HL-60/S4 treated with retinoic acid at 250 ng/mL for 4 days and 3 days (cell line): ENCODE measurements around the gene PTPRD.

Source experiments
- in situ Hi-C: fragments of 300-500 bp; cut with MboI; formaldehyde crosslinking; loops from 2 replicates; pipeline ENCODE4 v1.7.0; 2022; ENCODE audit warnings: low sequenced_read_pairs

The PTPRD gene

GRCh38 chr9:10272830-10273229, 340.0 kb downstream of the PTPRD start:
- in situ Hi-C loops = no loop called here

DNA sequence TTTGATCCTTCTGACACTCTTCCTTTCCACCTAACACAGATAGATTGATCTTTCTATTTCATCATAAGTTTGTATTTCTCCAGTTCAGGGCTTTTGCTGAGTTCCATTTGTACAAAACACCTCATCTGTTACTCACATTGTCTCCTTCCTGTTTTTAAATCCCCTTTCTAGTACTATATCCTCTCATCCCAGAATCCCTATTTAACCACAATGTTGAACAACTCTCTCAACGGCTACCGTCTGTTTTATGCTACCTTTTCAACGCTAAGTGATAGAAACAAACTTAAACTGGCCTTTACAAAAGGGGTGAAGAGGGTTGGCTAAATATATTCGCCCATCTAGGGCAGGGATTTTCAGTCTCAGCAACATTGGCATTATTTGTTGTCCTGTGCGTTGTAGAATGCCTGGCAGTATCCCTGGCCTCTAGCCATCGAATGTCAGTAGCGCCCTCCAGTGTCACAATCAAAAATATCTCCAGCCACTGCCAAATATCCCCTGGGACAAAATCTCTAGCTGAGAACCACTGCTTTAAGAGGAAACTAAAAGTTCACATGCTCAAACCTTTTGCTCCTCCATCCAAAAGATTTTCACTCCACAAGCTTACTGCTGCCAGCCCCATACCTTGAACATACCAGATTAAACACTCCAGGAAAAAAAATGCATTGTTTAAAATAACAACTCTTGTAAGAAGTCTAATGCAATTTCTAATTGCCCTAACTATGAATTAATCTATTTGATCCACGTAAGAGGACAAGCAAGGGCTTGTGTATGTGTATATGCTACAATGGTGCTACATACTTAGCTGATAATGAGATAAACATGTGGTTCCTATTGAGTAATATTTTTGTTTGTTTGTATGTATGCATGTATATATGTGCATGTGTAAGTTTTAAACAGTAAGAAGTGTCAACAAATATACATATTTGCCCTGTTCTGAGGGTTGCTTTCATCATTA, 344.0 kb downstream of the PTPRD start:
- in situ Hi-C loops = no loop called here

DNA sequence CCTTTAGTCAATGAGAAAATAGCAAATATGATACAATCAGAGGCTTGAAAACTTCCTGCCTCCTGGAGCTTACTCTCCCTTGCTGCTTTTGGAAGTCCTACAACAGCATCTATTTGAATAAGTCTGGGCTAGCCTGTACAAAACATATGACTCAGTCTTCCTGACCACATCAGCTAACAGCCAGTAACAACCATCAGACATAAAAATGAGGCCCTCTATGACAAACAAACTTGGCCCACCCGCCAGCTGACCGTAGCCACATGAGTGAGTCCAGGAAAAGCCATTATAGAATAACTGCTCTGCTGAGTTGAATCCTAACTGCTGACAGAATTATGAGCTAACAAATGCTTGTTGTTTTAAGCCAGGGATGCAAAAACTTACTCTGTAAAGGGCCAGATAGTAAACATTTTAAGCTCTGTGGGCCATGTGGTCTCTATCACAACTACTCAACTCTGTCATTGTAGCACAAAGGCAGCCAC, 347.6 kb downstream of the PTPRD start:
- in situ Hi-C loops = no loop called here

GRCh38 chr9:10260501-10260900, 352.3 kb downstream of the PTPRD start:
- in situ Hi-C loops = no loop called here

- in situ Hi-C loops = no loop called here
These were observed 353.1 kb downstream of the PTPRD start for GRCh38 chr9:10259668-10260067.

DNA sequence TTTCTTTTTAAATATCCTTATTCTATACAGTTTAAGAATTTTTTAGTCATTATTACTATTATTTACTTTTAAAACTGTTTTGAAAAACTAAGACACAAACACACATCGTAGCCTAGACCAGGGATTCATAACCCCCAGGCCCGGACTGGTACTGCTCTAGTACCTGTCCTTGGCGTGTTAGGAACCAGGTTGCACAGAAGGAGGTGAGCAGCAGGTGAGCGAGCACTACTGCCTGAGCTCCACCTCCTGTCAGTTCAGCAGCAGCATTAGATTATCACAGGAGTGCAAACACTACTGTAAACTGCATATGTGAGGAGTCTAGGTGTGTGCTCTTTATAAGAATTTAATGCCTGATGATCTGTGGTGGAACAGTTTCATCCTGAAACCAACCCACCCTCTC, 357.0 kb downstream of the PTPRD start:
- in situ Hi-C loops = no loop called here

DNA sequence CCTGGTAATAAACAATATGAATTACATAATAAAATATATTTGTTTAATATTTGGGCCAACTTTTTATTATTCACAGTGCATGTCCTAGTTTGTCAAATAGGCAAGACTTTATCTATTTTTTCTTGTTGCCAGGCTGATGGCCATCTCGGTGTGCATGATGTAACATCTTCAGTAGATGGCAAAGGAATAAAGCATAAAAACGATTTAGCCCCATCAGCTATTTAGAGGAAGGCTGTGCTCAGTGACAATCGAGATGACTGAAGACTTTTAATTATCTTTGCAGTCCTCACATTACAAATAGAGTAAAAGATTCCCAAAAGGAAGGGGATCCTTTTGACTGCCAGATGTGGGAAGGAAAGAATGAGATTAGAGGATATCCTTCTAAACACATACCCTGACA, 358.5 kb downstream of the PTPRD start:
- in situ Hi-C loops = no loop called here

DNA sequence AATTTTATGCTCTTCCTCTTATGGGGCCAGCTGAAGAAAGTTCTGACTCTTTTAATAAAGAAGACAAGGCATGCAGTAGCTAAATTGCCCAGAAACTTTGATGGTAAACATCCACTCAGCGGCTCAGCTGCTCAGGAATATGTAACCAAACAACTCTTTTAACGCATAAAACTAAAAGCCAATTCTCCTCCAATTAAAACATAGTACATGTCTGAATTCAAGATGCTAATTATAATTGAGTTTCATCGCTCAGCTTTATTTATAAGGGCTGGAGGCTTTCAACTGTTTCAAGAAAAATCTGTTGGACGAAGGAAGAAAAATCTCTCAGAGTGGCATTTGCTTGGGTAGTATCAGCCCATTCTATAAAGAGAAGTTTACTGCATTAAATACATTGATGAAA, 359.5 kb downstream of the PTPRD start:
- in situ Hi-C loops = no loop called here

DNA sequence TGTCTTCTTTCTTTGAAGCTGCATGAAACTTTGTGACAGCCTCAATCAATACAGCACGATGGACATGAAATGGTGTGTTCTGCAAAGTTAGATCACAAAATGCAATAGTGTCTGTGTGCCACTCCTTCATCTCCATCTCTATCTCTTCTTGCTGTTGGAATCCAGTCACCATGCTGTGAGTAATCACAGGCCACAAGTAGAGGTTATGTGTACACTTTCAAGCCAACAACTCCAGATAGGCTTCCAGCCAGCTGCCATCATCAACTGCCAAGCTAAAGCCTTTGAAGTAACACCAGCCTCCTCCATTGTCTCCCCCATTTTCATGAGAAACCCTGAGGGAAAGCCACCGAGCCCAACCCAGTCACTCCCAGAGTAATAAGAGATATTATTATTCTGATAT, 360.6 kb downstream of the PTPRD start:
- in situ Hi-C loops = no loop called here

DNA sequence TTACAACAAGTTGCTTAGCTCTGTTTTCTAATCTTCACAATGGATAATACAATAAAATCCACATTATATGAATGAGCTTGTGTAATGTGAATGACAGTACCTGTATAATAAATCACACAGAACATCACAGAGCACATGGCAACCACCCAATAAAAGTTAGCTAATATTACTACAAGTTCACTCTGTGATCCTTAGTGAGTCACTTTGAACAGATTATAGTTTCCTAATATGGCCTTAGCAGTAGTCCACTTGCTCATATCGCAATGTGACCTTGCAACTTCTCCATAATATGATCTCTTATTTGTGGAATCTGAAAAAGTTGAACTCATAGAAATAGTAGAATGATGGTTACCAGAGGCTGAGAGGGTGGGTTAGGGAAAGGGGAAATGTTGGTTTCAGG, 361.3 kb downstream of the PTPRD start:
- in situ Hi-C loops = no loop called here

- in situ Hi-C loops = no loop called here
These were observed 362.6 kb downstream of the PTPRD start for GRCh38 chr9:10250219-10250618.

DNA sequence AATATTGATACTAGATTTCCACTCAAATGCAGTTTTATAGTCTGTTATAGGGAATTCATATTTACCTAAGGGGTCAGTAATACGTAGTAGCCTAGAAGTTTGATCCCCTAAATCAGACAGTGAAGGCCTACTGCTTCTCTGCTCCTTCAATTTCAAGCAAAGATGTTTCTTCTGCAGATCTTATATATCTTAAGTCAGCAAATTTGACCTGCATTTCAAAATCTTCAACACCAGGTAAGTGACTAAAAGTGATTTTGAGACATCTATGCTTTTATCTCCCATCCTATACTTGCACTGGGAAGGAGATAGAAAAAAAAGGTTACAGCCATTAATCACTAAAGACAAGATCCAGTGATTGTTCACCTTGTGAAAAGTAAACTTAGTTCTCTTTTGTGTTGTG, 363.9 kb downstream of the PTPRD start:
- in situ Hi-C loops = no loop called here

DNA sequence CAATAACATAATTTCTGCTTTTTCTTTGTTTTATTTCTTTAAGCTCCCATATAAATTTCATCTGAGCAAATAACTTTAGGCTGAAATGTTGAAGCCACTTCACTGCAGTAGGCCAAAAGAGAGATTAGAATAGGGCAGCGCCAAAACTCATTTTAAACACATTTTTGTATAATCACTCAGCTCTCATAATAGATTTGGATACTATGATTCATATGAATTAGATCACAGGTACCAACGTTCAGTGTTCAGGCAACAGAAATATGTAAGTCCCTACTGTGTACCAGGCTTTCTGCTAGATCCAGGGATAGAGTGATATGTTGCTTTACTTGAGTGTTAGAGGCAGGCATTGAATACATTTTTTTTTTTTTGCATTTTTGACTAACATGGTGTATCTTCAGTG, 370.5 kb downstream of the PTPRD start:
- in situ Hi-C loops = no loop called here

DNA sequence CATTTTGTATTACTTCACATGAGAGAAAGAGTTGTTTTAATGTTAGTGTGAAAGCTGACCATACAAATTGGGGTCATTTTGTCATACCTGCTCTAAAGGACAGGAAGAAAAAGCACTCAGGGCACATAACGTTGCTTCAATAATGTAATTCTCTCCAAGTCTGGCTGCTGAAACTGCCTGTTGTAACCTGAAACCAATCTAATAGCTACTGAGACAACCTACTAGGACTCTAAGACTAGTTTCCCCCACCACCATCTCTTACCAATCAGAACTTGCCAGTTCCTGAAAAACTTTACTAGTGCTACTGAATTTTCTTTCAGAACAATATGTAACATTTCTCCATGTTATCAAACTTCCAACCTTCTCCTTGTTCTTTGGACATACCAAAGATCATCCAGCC, 374.7 kb downstream of the PTPRD start:
- in situ Hi-C loops = no loop called here

DNA sequence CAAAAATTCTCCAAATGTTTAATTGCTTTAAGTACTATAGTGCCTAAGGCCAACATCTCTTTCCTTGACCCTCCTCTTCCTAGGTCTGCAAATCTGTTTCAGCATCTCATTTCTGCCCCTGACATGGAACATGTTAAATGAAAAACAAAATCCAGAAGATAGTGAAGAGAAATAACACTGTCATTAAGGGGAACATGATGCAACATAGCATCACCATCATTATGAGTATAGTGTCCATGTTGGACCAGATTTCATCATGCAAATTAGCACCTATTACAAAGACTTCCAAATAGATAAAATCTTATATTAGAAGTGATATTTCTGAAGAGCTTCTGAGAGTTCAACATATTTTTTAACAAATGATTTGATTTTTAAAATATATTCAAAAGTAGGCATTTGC, 375.2 kb downstream of the PTPRD start:
- in situ Hi-C loops = no loop called here

- in situ Hi-C loops = no loop called here
These were observed 376.6 kb downstream of the PTPRD start for GRCh38 chr9:10236161-10236560.

GRCh38 chr9:10235376-10235775, 377.4 kb downstream of the PTPRD start:
- in situ Hi-C loops = no loop called here

- in situ Hi-C loops = no loop called here
These were observed 380.4 kb downstream of the PTPRD start for GRCh38 chr9:10232352-10232930.

DNA sequence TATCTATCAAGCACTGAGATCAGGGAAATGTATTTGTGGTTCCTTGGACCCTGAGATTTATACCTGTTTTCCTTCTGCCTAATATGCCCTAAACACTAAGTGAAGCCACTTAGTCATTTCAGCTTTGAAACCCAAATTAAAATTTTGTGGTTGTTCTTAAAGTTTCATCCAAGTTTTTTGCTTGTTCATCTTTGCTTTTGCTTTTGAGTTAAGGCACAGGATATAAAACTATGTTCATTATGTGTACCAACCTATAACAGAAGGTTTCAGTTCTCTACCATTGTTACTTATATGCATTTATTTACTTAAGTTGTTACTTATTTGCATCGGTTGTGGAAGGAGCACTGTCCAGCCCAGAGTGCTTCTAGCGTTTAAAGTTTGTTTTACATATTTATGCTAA, 382.3 kb downstream of the PTPRD start:
- in situ Hi-C loops = no loop called here

DNA sequence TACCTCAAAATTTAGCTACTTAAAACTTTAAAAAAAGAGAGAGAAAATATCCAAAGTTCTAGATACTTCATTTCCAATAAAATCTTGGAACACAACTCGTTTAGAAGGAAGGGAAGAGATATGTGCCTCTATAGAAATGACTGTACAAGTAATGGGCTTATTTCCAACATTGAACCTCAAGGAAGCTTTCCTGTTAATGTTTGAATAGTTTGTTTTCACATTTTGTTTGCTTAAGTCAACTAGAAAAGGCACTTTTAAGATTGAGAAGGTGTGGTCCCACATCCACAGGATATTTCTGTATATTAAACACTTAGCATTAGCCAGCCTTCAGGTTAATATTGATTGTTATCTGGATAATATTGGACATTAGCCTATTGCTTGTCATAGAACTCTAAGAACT, 384.7 kb downstream of the PTPRD start:
- in situ Hi-C loops = no loop called here

DNA sequence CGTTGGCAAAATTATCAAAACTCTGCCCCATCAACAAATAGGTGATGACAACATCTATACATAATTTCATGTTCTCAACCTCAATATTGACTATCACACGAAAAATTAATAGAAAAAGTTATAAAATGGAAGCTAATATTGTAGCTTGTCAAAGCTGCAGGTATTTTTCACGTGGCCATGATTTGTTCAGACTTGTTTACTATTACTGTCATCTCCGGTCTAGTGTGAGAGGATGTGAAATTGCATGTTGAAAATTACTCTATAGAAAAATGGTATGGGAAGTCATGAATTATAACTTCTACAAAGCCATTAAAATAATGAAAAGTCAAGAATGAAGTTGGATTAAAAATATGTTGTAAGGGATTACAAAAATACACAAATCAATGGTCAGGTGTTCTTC, 385.8 kb downstream of the PTPRD start:
- in situ Hi-C loops = no loop called here

GRCh38 chr9:10212702-10213101, 400.1 kb downstream of the PTPRD start:
- in situ Hi-C loops = no loop called here
